ENCODE results near the gene CAMK1D. TPM values are rescaled to one million over a fixed set of nuclear protein-coding genes. Genes with fewer than 3 reads are reported as not detected.

CAMK1D gene
- 1.3 and 2.2 TPM in 2 replicates for total RNA-seq

DNA sequence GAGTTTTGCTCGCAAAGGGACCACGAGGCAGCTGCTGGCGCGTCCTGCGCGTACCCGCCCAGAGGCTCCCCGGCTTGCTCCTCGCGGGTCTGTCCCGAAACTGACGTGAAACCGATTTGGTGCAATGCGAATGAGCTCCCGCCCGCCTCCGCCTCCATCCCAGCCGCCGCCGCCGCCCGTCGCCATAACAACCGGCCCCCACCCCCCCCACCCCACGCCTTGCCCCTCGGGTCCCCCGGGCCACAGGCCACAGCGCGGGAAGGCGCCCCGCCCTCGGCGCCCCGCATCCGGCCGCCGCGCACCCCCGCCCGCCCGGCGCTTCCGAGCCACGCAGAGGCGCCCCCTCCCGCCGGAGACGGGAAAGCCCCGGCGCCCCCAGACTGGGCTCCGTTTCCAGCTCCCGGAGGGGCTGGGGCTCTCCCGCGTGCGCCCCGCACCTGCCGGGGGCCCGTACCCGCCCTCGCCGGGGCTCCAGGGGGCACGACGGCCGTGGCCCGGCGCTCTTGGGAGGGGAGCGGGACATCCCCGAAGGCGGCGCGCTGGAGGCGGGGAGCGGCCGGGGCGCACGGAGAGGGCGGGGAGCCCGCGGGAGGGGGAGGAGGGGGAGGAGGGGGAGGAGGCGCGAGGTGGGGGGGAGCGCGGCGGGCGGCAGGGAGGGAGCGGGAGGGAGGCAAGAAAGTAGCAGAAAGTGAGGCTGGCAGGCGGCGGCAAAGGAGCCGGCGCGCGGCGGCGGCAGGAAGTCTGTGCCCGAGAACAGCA lies at the start of gene CAMK1D:
Gene CAMK1D, plus strand, starts transcription at position 678 of the 759 bp plus-strand sequence.

Other genes starting within 250 kb of the CAMK1D start
- gene SEC61A2, start 219.9 kb upstream of the CAMK1D start, total RNA-seq, result 3.0 and 5.5 TPM in 2 replicates
- gene NUDT5, start 153.7 kb upstream of the CAMK1D start, total RNA-seq, result 65.9 and 74.5 TPM in 2 replicates
- gene CDC123, start 153.4 kb upstream of the CAMK1D start, total RNA-seq, result 108 and 132 TPM in 2 replicates